ENCODE data around the gene IBSP. TPM values are rescaled to one million over a fixed set of nuclear protein-coding genes. Genes with fewer than 3 reads are reported as not detected.

Gene IBSP
- total and polyA plus RNA-seq, 9 of the 15 experiments (the other 6 are each of a cell fraction or from before 2014, with no cell fraction given) = not detected

- TF ChIP-seq ZNF592 (IDR thresholded peaks at IDR 0.05) (0 out of 2 replicates have a peak, but pooled peaks have one; percentile 61), MAFK (IDR thresholded peaks at IDR 0.05; ENCODE audit: low read length) (peak; percentile 77), SAP30 (IDR thresholded peaks at IDR 0.05; ENCODE audit: borderline replicate concordance, insufficient read depth, low read depth, low read length, poor library complexity, severe bottlenecking) (no peak), TEAD1 (CRISPR knock-in tag; IDR thresholded peaks at IDR 0.05) (0 out of 4 replicates have a peak, but pooled peaks of 1 of the 2 experiments have one; percentile 24), ARID1B (IDR thresholded peaks at IDR 0.05) (peak; percentile 39), RFX1 (IDR thresholded peaks at IDR 0.05) (peak; percentile 19; the same call in 1 of the 2 replicates), NFE2 (IDR thresholded peaks at IDR 0.05; ENCODE audit: low read depth) (peak; percentile 95)
These were observed 20.0 kb downstream of the IBSP start (continued) for GRCh38 chr4:87819281-87819919.
